HUES64 (cell line): Measurements from ENCODE around the gene TRIM8.

Experiments used
- H3K27ac ChIP-seq: 2 replicates; pipeline ENCODE4 v1.7.0; 2013; ENCODE audit warnings: low read depth, low read length, inconsistent platforms
- H3K27me3 ChIP-seq: 2 replicates; pipeline ENCODE4 v1.6.1; 2013; ENCODE audit warnings: mild to moderate bottlenecking, low read length; ENCODE audit not compliant: insufficient read depth
- H3K36me3 ChIP-seq: 2 replicates; pipeline ENCODE4 v1.6.1; 2013; ENCODE audit warnings: mild to moderate bottlenecking, low read length; ENCODE audit not compliant: insufficient read depth
- H3K4me1 ChIP-seq: 2 replicates; pipeline ENCODE4 v1.6.1; 2013; ENCODE audit warnings: mild to moderate bottlenecking, low read length, moderate library complexity; ENCODE audit not compliant: insufficient read depth
- H3K4me3 ChIP-seq: 2 replicates; pipeline ENCODE4 v1.5.1; 2013; ENCODE audit warnings: mild to moderate bottlenecking, low read length, moderate library complexity
- H3K9ac ChIP-seq: 2 replicates; pipeline ENCODE4 v1.6.1; 2013; ENCODE audit warnings: mild to moderate bottlenecking, low read depth, low read length
- H3K9me3 ChIP-seq: 2 replicates; pipeline ENCODE4 v1.6.1; 2013; ENCODE audit warnings: low read depth, low read length; ENCODE audit not compliant: insufficient read depth
- WGBS: fragments of 150-250, 120-280 bp; methylation state at CpG from one replicate; pipeline ENCODE4 v1.1.7; 2013; ENCODE audit warnings: missing lambda C conversion rate; 5-methylcytosine and 5-hydroxymethylcytosine counted together

The TRIM8 gene

GRCh38 chr10:102602272-102603045 is 41.8 kb upstream of the TRIM8 start:
- no peaks in the 10 kb centered on the region for H3K9me3 ChIP-seq
- peaks cover 18% of the 10 kb centered on the region; the same call in 1 of the 2 replicates for H3K36me3 ChIP-seq
- no peaks in the 10 kb centered on the region for H3K4me1 ChIP-seq
- no peak overlapping the region for H3K27ac ChIP-seq
- no peak overlapping the region for H3K9ac ChIP-seq
- no peak overlapping the region for H3K4me3 ChIP-seq
- H3K27me3 ChIP-seq, result no peaks in the 10 kb centered on the region
- WGBS, result 87% methylated on average over 4 of the region's 4 CpGs

GRCh38 chr10:102603946-102604345 is 40.3 kb upstream of the TRIM8 start:
- Histone ChIP-seq H3K27me3 (no peaks in the 10 kb centered on the region), H3K27ac (peak overlapping the region; percentile 45; the same call in 1 of the 2 replicates), H3K9ac (no peak overlapping the region), H3K36me3 (peaks cover 10% of the 10 kb centered on the region; the same call in 1 of the 2 replicates), H3K4me1 (no peaks in the 10 kb centered on the region), H3K4me3 (no peak overlapping the region), H3K9me3 (no peaks in the 10 kb centered on the region)
- WGBS, result 87% methylated on average over 7 of the region's 7 CpGs

GRCh38 chr10:102604439-102604841 is 39.8 kb upstream of the TRIM8 start:
- Histone ChIP-seq H3K4me1 (no peaks in the 10 kb centered on the region), H3K4me3 (no peak overlapping the region), H3K27ac (peak overlapping the region; percentile 49; the same call in 1 of the 2 replicates), H3K9me3 (no peaks in the 10 kb centered on the region), H3K36me3 (peaks cover 5% of the 10 kb centered on the region; the same call in 1 of the 2 replicates), H3K9ac (no peak overlapping the region), H3K27me3 (no peaks in the 10 kb centered on the region)
- 74% methylated on average over 6 of the region's 6 CpGs for WGBS

GRCh38 chr10:102605712-102606111 is 38.6 kb upstream of the TRIM8 start:
- WGBS, result 81% methylated on average over 5 of the region's 5 CpGs
- Histone ChIP-seq H3K4me1 (no peaks in the 10 kb centered on the region), H3K9ac (no peak overlapping the region), H3K36me3 (peaks cover 4% of the 10 kb centered on the region; the same call in 1 of the 2 replicates), H3K9me3 (no peaks in the 10 kb centered on the region), H3K4me3 (no peak overlapping the region), H3K27me3 (no peaks in the 10 kb centered on the region), H3K27ac (no peak overlapping the region)

GRCh38 chr10:102608487-102608886 is 35.8 kb upstream of the TRIM8 start:
- Histone ChIP-seq H3K9ac (no peak overlapping the region), H3K9me3 (no peaks in the 10 kb centered on the region), H3K4me1 (no peaks in the 10 kb centered on the region; the same call in 1 of the 2 replicates), H3K4me3 (no peak overlapping the region), H3K36me3 (no peaks in the 10 kb centered on the region), H3K27me3 (no peaks in the 10 kb centered on the region), H3K27ac (no peak overlapping the region)
- WGBS, result 82% methylated on average over 2 of the region's 2 CpGs

- H3K27ac ChIP-seq, result no peak overlapping the region
- H3K4me1 ChIP-seq, result peaks cover 4% of the 10 kb centered on the region; the same call in 1 of the 2 replicates
- H3K9ac ChIP-seq, result no peak overlapping the region
- no peaks in the 10 kb centered on the region for H3K36me3 ChIP-seq
- 91% methylated on average over 10 of the region's 10 CpGs for WGBS
- no peak overlapping the region for H3K4me3 ChIP-seq
- H3K9me3 ChIP-seq, result no peaks in the 10 kb centered on the region
- no peaks in the 10 kb centered on the region for H3K27me3 ChIP-seq
Observed at GRCh38 chr10:102610441-102610887, 33.8 kb upstream of the TRIM8 start.

GRCh38 chr10:102611514-102612087 is 32.7 kb upstream of the TRIM8 start:
- Histone ChIP-seq H3K4me3 (no peak overlapping the region), H3K36me3 (no peaks in the 10 kb centered on the region), H3K27ac (no peak overlapping the region), H3K27me3 (no peaks in the 10 kb centered on the region), H3K4me1 (peaks cover 7% of the 10 kb centered on the region; the same call in 1 of the 2 replicates), H3K9me3 (no peaks in the 10 kb centered on the region), H3K9ac (no peak overlapping the region)
- 88% methylated on average over 4 of the region's 4 CpGs for WGBS

- no peak overlapping the region for H3K27ac ChIP-seq
- 96% methylated on average over 8 of the region's 8 CpGs for WGBS
- peaks cover 7% of the 10 kb centered on the region; the same call in 1 of the 2 replicates for H3K4me1 ChIP-seq
- H3K9ac ChIP-seq, result no peak overlapping the region; the same call in 1 of the 2 replicates
- no peak overlapping the region for H3K4me3 ChIP-seq
- no peaks in the 10 kb centered on the region for H3K27me3 ChIP-seq
- H3K36me3 ChIP-seq, result 0 out of 2 replicates have a peak, but pooled peaks cover 6% of the 10 kb centered on the region
- H3K9me3 ChIP-seq, result no peaks in the 10 kb centered on the region
Observed at GRCh38 chr10:102612964-102613275, 31.4 kb upstream of the TRIM8 start.

- H3K27ac ChIP-seq, result no peak overlapping the region
- peaks cover 7% of the 10 kb centered on the region; the same call in 1 of the 2 replicates for H3K4me1 ChIP-seq
- H3K4me3 ChIP-seq, result no peak overlapping the region
- no peak overlapping the region; the same call in 1 of the 2 replicates for H3K9ac ChIP-seq
- H3K27me3 ChIP-seq, result no peaks in the 10 kb centered on the region
- 0 out of 2 replicates have a peak, but pooled peaks cover 6% of the 10 kb centered on the region for H3K36me3 ChIP-seq
- 92% methylated on average over 7 of the region's 7 CpGs for WGBS
- no peaks in the 10 kb centered on the region for H3K9me3 ChIP-seq
Observed at GRCh38 chr10:102613286-102613685, 31.0 kb upstream of the TRIM8 start.

GRCh38 chr10:102613785-102614184 is 30.5 kb upstream of the TRIM8 start:
- H3K27ac ChIP-seq, result no peak overlapping the region
- 0 out of 2 replicates have a peak, but pooled peaks cover 6% of the 10 kb centered on the region for H3K36me3 ChIP-seq
- peaks cover 7% of the 10 kb centered on the region; the same call in 1 of the 2 replicates for H3K4me1 ChIP-seq
- WGBS, result 85% methylated on average over 8 of the region's 8 CpGs
- no peaks in the 10 kb centered on the region for H3K27me3 ChIP-seq
- no peak overlapping the region for H3K9ac ChIP-seq
- H3K9me3 ChIP-seq, result no peaks in the 10 kb centered on the region
- H3K4me3 ChIP-seq, result no peak overlapping the region

- Histone ChIP-seq H3K9ac (no peak overlapping the region), H3K36me3 (0 out of 2 replicates have a peak, but pooled peaks cover 6% of the 10 kb centered on the region), H3K4me3 (no peak overlapping the region), H3K9me3 (no peaks in the 10 kb centered on the region), H3K27me3 (no peaks in the 10 kb centered on the region), H3K4me1 (peaks cover 7% of the 10 kb centered on the region; the same call in 1 of the 2 replicates), H3K27ac (no peak overlapping the region)
- 78% methylated on average over 5 of the region's 5 CpGs for WGBS
Observed at GRCh38 chr10:102614888-102615287, 29.4 kb upstream of the TRIM8 start.
